Neural progenitor cell (in vitro differentiated cells): ENCODE data around the gene PCLO.

Experiments
- CTCF ChIP-seq: fragments of 200-600 bp; sonication (generic); IDR thresholded peaks from 2 replicates; pipeline ENCODE4 v1.5.1; 2017; ENCODE audit warnings: antibody characterized with exemption, mild to moderate bottlenecking
- EZH2phosphoT487 ChIP-seq: fragments of 200-600 bp; sonication (generic); IDR thresholded peaks from 2 replicates; pipeline ENCODE4 v1.6.1; 2017; ENCODE audit warnings: antibody characterized with exemption

- TF ChIP-seq CTCF: no peak
- TF ChIP-seq EZH2phosphoT487: no peak
Observed at GRCh38 chr7:83148776-83149175, 13.9 kb downstream of the PCLO start.
